NCI-H748 (cell line): ENCODE data around the gene LPGAT1.
A peak's percentile ranks its signal among the peaks of the same experiment; 100 is the strongest.
"Not testable (repeated sequence)": the region's sequence is repeated elsewhere in the genome, so short reads cannot be mapped to it uniquely, and the experiment has no call there.

Experiments
- DNase-seq: peaks from one replicate; lab custom pipeline; 2025; ENCODE audit not compliant: unreplicated experiment; lab: John Stamatoyannopoulos, UW

Gene LPGAT1, protein sequence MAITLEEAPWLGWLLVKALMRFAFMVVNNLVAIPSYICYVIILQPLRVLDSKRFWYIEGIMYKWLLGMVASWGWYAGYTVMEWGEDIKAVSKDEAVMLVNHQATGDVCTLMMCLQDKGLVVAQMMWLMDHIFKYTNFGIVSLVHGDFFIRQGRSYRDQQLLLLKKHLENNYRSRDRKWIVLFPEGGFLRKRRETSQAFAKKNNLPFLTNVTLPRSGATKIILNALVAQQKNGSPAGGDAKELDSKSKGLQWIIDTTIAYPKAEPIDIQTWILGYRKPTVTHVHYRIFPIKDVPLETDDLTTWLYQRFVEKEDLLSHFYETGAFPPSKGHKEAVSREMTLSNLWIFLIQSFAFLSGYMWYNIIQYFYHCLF

DNA sequence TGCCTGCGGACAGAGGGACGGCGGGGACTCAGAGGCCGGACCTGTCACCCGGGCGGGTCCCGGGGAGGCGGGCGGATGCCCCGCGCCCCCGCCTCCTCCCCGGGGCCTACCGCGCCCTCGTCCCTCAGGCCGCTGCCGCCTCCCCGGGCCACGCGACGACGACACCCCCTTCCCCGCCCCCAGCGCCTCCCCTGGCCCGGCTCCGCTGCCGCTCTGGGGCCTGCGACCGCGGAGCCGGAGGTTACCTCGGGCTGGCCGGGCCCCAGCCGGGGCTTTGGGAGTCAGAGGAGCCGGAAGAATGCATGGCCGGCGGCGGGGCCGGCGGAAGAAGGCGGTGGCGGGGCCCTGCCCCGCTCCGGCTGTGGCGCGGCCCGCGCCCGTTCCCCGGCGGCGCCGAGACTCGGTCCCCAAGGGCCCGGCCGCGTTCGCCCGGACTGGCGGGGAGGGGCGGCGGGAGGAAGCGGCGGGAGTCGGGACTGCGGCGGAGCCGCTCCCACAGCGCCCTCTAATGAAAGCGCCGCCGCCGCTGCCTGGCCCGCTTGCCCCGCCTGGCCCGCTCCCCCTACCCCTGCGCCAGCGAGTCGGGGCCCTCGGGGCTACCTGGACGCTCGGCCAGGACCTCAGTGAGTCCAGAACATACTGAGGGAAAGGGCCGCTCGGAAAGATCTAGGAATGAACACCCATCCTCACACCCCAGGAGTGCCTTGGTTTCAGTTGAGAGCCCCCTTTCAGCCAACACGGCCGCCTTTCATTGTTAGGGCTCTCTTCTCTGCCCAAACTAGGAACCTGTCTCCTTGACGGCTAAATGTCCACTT lies at the start of gene LPGAT1:
LPGAT1 (minus strand) TSS at position 436 of the 815 bp plus-strand sequence. CDS start 1,467 bp downstream, outside the sequence.
- DNase-seq: peak; percentile 73

DNA sequence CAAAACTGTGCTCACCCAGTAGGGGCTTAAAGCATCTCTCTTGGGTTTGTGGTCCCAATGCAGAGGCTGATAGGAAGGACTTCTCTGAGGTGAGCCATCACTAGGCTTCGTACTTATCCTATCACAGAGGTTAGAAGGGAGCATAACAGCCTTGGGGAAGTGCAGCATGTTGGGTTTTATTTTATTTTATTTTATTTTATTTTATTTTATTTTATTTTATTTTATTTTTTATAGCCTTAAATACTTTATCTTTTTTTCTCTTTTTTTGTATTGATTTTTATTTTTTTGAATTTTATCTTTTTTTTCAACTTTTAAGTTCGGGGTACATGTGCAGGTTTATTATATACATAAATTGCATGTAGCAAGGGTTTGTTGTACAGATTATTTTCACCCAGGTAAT lies 48.9 kb upstream of the LPGAT1 start:
- DNase-seq: no peak

GRCh38 chr1:211876851-211877590 lies 46.5 kb upstream of the LPGAT1 start:
- DNase-seq: no peak

- DNase-seq: no peak
Measured at GRCh38 chr1:211875541-211875940, 45.0 kb upstream of the LPGAT1 start.

- DNase-seq: no peak
Measured at GRCh38 chr1:211874521-211875347, 44.2 kb upstream of the LPGAT1 start.

DNA sequence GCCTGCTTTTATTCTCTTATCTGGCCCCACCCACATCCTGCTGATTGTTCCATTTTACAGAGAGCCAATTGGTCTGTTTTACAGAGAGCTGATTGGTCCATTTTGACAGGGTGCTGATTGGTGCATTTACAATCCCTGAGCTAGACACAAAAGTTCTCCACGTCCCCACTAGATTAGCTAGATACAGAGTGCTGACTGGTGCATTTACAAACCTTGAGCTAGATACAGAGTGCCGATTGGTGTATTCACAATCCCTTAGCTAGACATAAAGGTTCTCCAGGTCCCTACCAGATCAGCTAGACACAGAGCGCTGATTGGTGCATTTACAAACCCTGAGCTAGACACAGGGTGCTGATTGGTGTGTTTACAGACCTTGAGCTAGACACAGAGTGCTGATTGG lies 43.2 kb upstream of the LPGAT1 start:
- not testable (repeated sequence) for DNase-seq

- DNase-seq: no peak
Measured at GRCh38 chr1:211870156-211870555, 39.6 kb upstream of the LPGAT1 start.

GRCh38 chr1:211865180-211865579 lies 34.6 kb upstream of the LPGAT1 start:
- DNase-seq: no peak

DNA sequence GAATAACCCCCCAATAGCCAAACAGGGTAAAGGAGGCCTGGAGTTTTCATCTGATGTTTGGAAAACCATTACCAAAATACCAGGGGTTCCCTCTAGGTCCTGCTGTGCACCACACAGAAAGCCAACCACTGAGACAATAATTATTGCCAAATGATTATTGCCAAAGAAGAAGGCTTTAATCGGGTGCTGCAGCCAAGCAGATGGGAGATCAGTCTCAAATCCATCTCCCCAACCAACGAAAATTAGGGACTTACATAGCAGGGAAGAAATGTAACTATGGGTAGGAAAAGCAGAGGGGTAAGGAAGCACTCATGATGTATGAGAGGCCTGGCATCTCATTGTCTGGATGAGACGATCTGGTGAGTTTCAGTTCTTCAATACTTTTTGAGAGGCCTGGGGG lies 28.8 kb upstream of the LPGAT1 start:
- DNase-seq: no peak

DNA sequence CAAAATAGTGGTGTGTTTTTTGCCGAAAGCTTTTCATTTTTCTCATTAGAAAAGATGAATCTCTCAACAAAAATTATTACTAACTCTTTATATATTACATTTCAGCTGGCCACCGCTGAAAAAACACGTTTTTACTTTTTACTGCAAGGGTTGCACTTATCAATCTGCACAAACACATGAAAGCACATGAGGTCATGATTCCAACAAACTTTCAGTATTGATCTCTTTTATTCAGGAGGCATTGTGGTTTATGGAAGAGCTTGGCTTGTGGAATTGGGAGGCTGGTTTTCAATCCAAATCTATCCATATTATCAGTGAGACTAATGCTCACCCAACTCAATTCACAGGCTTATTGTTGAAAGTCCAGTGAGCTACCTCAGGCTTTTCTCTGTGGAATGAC lies 20.6 kb upstream of the LPGAT1 start:
- DNase-seq: no peak

DNA sequence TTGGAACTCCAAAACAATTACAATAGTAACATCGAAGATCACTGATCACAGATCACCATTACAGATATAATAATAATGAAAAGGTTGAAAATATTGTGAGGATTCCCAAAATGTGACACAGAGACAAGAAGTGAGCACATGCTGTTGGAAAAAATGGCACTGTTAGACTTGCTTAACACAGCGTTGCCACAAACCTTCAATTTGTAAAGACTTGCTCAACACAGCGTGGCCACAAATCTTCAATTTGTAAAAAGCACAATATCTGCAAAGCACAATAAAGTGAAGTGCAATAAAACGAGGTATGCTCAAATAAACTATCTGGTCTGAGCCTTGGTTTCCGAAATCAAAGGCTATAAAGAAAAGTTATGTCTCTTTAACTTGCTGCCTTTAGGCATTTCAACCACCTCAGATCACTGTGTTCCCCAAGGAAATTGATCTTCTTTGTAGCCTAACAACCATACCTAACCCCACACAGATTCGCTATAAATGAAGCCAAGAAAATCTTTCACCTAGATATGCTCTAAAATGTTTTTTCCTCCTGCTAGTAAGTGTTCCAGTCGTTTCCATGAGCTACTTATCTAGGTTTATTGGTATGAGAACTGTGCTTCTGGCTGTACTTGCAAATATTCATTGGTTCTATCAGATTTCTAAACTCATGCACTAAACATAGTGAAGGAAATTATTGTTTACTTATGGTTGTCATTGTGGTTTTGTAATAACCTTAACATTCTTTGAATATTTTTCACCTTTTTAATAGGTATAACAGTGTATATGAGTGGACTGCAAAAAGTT lies 13.1 kb upstream of the LPGAT1 start:
- no peak for DNase-seq

- no peak for DNase-seq
Measured at GRCh38 chr1:211843018-211843417, 12.5 kb upstream of the LPGAT1 start.

DNA sequence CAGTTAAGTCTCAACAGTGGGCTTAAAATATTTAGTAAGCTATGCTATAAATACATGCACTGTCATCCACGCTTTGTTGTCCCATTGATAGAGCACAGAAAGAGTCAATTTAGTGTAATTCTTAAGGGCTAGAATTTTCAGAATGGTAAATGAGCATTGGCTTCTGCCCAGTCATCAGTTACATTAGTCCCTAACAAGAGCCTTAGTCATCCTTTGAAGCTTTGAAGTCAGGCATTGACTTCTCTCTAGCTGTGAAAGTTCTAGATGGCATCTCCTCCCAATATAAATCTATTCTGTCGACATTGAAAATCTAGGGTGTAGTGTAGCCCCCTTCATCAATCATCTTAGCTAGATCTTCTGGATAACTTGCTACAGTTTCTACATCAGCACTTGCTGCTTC lies 12.0 kb upstream of the LPGAT1 start:
- no peak for DNase-seq

- DNase-seq: no peak
Measured at GRCh38 chr1:211839106-211839505, 8.5 kb upstream of the LPGAT1 start.

GRCh38 chr1:211833174-211833820 lies 2.7 kb upstream of the LPGAT1 start:
- no peak for DNase-seq

GRCh38 chr1:211832661-211833060 lies 2.1 kb upstream of the LPGAT1 start:
- no peak for DNase-seq

DNA sequence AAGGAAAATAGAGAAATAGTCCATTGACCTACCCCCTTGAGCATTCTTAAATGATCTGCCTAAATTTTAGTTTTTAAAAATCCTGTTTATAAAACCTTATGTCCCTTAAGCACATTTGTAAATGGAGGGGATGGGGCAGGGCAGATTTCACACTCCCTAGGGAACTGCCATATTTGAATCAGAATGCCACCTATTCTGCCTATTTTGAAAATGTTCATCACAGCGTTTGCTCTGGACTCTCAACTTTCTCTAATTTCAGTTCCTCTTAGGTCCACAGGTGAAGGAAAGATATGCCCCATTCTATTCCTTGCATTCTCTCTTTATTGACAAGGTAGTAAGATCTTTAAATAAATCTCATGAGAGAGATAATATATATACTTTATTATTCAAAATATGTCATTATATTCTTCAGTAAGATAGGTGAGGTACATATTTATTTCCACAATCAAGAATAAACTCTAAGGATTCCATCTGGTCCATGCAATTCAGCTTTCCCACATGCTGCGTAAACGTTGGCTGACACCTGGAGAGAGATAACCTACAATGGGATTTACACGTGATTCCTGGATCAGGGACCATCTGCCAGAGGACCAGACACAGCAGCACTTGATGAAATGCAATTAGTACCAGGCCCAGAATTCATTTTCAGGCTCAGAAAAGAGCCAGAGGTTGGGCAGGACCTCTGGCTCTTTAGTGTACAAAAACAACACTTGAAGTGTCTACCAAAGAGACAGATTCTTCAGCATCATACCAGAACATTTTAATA lies 1.2 kb upstream of the LPGAT1 start:
- DNase-seq: peak; percentile 55

DNA sequence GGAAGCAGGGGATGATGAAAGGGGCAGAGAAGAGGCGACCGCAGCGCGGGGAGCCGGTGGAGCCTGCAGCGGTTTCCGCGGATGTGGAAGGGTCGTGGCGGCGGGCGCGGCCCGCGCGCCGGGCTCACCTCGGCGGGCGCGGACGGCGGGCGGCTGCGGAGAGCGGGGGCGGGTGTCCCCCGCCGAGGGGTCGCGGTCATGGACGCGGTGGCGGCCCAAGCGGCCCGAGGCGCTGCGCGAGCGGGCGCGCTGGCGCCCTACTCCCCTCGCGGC lies 572 bp downstream of the LPGAT1 start:
- peak; percentile 51 for DNase-seq
